T47D (cell line): ENCODE results near the gene OTUD5.

Experiments used
- DNase-seq, 2 experiments: peaks; one replicate each; pipeline versions ENCODE4 v3.0.0 to v3.0.0-alpha.2; 2011 to 2012; ENCODE audit warnings: low read depth in 1 of 2, low spot score in 1 of 2
- JUND ChIP-seq: IDR thresholded peaks from 2 replicates; pipeline ENCODE4 v1.6.1; 2012; ENCODE audit warnings: low read depth
- in situ Hi-C: cut with HindIII; loops from 2 replicates; pipeline ENCODE4 v1.10.0; 2016; ENCODE audit warnings: low sequenced_read_pairs, low pct_unique_long_range_greater_than_20kb

Gene OTUD5

GRCh38 chrX:48908600-48908999 lies 48.8 kb downstream of the OTUD5 start:
- in situ Hi-C loops = no loop called here
- DNase-seq = no peak
- TF ChIP-seq JUND = no peak

- in situ Hi-C loops = no loop called here
- TF ChIP-seq JUND = no peak
- no peak for DNase-seq
Measured at GRCh38 chrX:48905090-48905790, 52.2 kb downstream of the OTUD5 start.

- in situ Hi-C loops = no loop called here
- no peak for TF ChIP-seq JUND
- DNase-seq = no peak
Measured at GRCh38 chrX:48904626-48905025, 52.8 kb downstream of the OTUD5 start.

GRCh38 chrX:48904180-48904579 lies 53.2 kb downstream of the OTUD5 start:
- in situ Hi-C loops = no loop called here
- no peak for TF ChIP-seq JUND
- DNase-seq = no peak

GRCh38 chrX:48903290-48903689 lies 54.1 kb downstream of the OTUD5 start:
- in situ Hi-C loops = no loop called here
- TF ChIP-seq JUND = no peak

GRCh38 chrX:48902776-48903175 lies 54.6 kb downstream of the OTUD5 start:
- TF ChIP-seq JUND = no peak
- in situ Hi-C loops = no loop called here
- DNase-seq = no peak

More at GRCh38 chrX:48903290-48903689, 54.1 kb downstream of the OTUD5 start:
- DNase-seq = no peak

GRCh38 chrX:48902135-48902534 lies 55.3 kb downstream of the OTUD5 start:
- in situ Hi-C loops = no loop called here
- TF ChIP-seq JUND = no peak
- DNase-seq = no peak

- in situ Hi-C loops = no loop called here
- no peak for DNase-seq
- TF ChIP-seq JUND = no peak
Measured at GRCh38 chrX:48901069-48901468, 56.3 kb downstream of the OTUD5 start.

GRCh38 chrX:48899078-48899410 lies 58.4 kb downstream of the OTUD5 start:
- in situ Hi-C loops = no loop called here
- DNase-seq = no peak
- no peak for TF ChIP-seq JUND

- in situ Hi-C loops = no loop called here
- peak; percentile 82 to 98 for DNase-seq
- 0 out of 2 replicates have a peak, but pooled peaks have one; percentile 16 for TF ChIP-seq JUND
Measured at GRCh38 chrX:48897625-48898306, 59.6 kb downstream of the OTUD5 start, which contains the start of the genes PQBP1 and TIMM17B. TSS of gene PQBP1 (plus strand) at chrX:48897930. CDS start at chrX:48898510, 580 bp downstream. TSS of gene TIMM17B (minus strand) at chrX:48897768. CDS start at chrX:48897749, 19 bp downstream.

GRCh38 chrX:48897157-48897624 lies 60.2 kb downstream of the OTUD5 start:
- DNase-seq = peak; percentile 37 to 94
- TF ChIP-seq JUND = no peak
- in situ Hi-C loops = no loop called here

- peak in 1 of 2 experiments; percentile 71 for DNase-seq
- no peak for TF ChIP-seq JUND
- in situ Hi-C loops = no loop called here
Measured at GRCh38 chrX:48896611-48897011, 60.8 kb downstream of the OTUD5 start.

- in situ Hi-C loops = no loop called here
- no peak for TF ChIP-seq JUND
- DNase-seq = no peak
Measured at GRCh38 chrX:48894891-48895290, 62.5 kb downstream of the OTUD5 start.
